Loucy (cell line): ENCODE measurements around the gene APLP2.

ENCODE experiments used
- CTCF ChIP-seq: fragments of 200-600 bp; sonication (generic); conservative IDR thresholded peaks from 2 replicates; pipeline ENCODE4 v1.5.1; 2014; ENCODE audit warnings: mild to moderate bottlenecking, antibody characterized with exemption, low read length
- EZH2phosphoT487 ChIP-seq: fragments of 200-600 bp; IDR thresholded peaks from 2 replicates; pipeline ENCODE4 v1.6.1; 2018; ENCODE audit warnings: antibody characterized with exemption, mild to moderate bottlenecking, moderate library complexity, borderline replicate concordance

GRCh38 chr11:130050257-130050656 is 19.4 kb upstream of the APLP2 start:
- TF ChIP-seq CTCF (no peak), EZH2phosphoT487 (no peak)
